KOPT-K1 (cell line): ENCODE data around the gene VENTX.

Experiments
- H3K27ac ChIP-seq: fragments of 200-600 bp; sonication (generic); 2 replicates; pipeline ENCODE4 v1.5.1; 2016; ENCODE audit warnings: antibody characterized with exemption, mild to moderate bottlenecking, low read depth, low read length; ENCODE audit not compliant: poor library complexity, severe bottlenecking
- H3K36me3 ChIP-seq: fragments of 200-600 bp; sonication (generic); 2 replicates; pipeline ENCODE4 v1.5.1; 2017; ENCODE audit warnings: antibody characterized with exemption, mild to moderate bottlenecking, low read length, moderate library complexity; ENCODE audit not compliant: insufficient read depth
- H3K9me3 ChIP-seq: fragments of 200-600 bp; sonication (generic); 2 replicates; pipeline ENCODE4 v1.5.1; 2017; ENCODE audit warnings: antibody characterized with exemption, low read length, mild to moderate bottlenecking; ENCODE audit not compliant: insufficient read depth, poor library complexity, severe bottlenecking

VENTX gene

GRCh38 chr10:133198621-133199487, 38.8 kb upstream of the VENTX start:
- Histone ChIP-seq H3K9me3 (no peaks in the 10 kb centered on the region), H3K36me3 (no peaks in the 10 kb centered on the region), H3K27ac (no peak overlapping the region)

GRCh38 chr10:133199488-133199885, 38.2 kb upstream of the VENTX start:
- Histone ChIP-seq H3K9me3 (no peaks in the 10 kb centered on the region), H3K36me3 (no peaks in the 10 kb centered on the region), H3K27ac (no peak overlapping the region)

GRCh38 chr10:133199992-133200611, 37.6 kb upstream of the VENTX start:
- Histone ChIP-seq H3K27ac (no peak overlapping the region), H3K9me3 (no peaks in the 10 kb centered on the region), H3K36me3 (no peaks in the 10 kb centered on the region)

GRCh38 chr10:133200621-133201031, 37.0 kb upstream of the VENTX start:
- no peaks in the 10 kb centered on the region for H3K9me3 ChIP-seq
- no peaks in the 10 kb centered on the region for H3K36me3 ChIP-seq
- no peak overlapping the region for H3K27ac ChIP-seq

GRCh38 chr10:133201151-133201947, 36.3 kb upstream of the VENTX start:
- Histone ChIP-seq H3K9me3 (no peaks in the 10 kb centered on the region), H3K27ac (no peak overlapping the region), H3K36me3 (no peaks in the 10 kb centered on the region)

- no peak overlapping the region for H3K27ac ChIP-seq
- no peaks in the 10 kb centered on the region for H3K9me3 ChIP-seq
Observed at GRCh38 chr10:133201948-133202725, 35.5 kb upstream of the VENTX start.

GRCh38 chr10:133202778-133203651, 34.6 kb upstream of the VENTX start:
- no peak overlapping the region for H3K27ac ChIP-seq
- no peaks in the 10 kb centered on the region for H3K9me3 ChIP-seq
- H3K36me3 ChIP-seq = no peaks in the 10 kb centered on the region

More at GRCh38 chr10:133201948-133202725, 35.5 kb upstream of the VENTX start:
- H3K36me3 ChIP-seq = no peaks in the 10 kb centered on the region

- Histone ChIP-seq H3K27ac (no peak overlapping the region), H3K36me3 (no peaks in the 10 kb centered on the region), H3K9me3 (no peaks in the 10 kb centered on the region)
Observed at GRCh38 chr10:133203652-133204195, 33.9 kb upstream of the VENTX start.

GRCh38 chr10:133204226-133205015, 33.2 kb upstream of the VENTX start:
- Histone ChIP-seq H3K36me3 (no peaks in the 10 kb centered on the region), H3K9me3 (no peaks in the 10 kb centered on the region), H3K27ac (no peak overlapping the region)

GRCh38 chr10:133205146-133205545, 32.5 kb upstream of the VENTX start:
- Histone ChIP-seq H3K36me3 (no peaks in the 10 kb centered on the region), H3K27ac (no peak overlapping the region), H3K9me3 (no peaks in the 10 kb centered on the region)

GRCh38 chr10:133206356-133207040, 31.2 kb upstream of the VENTX start:
- H3K27ac ChIP-seq = no peak overlapping the region
- no peaks in the 10 kb centered on the region for H3K36me3 ChIP-seq
- no peaks in the 10 kb centered on the region for H3K9me3 ChIP-seq

- no peaks in the 10 kb centered on the region for H3K9me3 ChIP-seq
- H3K27ac ChIP-seq = no peak overlapping the region
- H3K36me3 ChIP-seq = no peaks in the 10 kb centered on the region
Observed at GRCh38 chr10:133207041-133207600, 30.5 kb upstream of the VENTX start.
